ENCODE data around the gene TUBB6. TPM values are rescaled to one million over a fixed set of nuclear protein-coding genes. Genes with fewer than 3 reads are reported as not detected.

TUBB6 gene
- total RNA-seq, 6 donors from 2014 or later = 89.1 to 380 (median 157) TPM

GRCh38 chr18:12369211-12369610 is 61.2 kb downstream of the TUBB6 start:
- no peak for TF ChIP-seq POLR2A (IDR thresholded peaks at IDR 0.05)
- TF ChIP-seq, protein P1, sequence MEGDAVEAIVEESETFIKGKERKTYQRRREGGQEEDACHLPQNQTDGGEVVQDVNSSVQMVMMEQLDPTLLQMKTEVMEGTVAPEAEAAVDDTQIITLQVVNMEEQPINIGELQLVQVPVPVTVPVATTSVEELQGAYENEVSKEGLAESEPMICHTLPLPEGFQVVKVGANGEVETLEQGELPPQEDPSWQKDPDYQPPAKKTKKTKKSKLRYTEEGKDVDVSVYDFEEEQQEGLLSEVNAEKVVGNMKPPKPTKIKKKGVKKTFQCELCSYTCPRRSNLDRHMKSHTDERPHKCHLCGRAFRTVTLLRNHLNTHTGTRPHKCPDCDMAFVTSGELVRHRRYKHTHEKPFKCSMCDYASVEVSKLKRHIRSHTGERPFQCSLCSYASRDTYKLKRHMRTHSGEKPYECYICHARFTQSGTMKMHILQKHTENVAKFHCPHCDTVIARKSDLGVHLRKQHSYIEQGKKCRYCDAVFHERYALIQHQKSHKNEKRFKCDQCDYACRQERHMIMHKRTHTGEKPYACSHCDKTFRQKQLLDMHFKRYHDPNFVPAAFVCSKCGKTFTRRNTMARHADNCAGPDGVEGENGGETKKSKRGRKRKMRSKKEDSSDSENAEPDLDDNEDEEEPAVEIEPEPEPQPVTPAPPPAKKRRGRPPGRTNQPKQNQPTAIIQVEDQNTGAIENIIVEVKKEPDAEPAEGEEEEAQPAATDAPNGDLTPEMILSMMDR (IDR thresholded peaks at IDR 0.05) = no peak
- TF ChIP-seq EP300 (IDR thresholded peaks at IDR 0.05) = no peak
- TF ChIP-seq POLR2AphosphoS5 (IDR thresholded peaks at IDR 0.05) = no peak
- H3K36me3 ChIP-seq = peaks cover 7 to 50% (median 27%) of the 10 kb centered on the region in 4 donors
- H3K4me1 ChIP-seq = peaks cover 11 to 24% (median 17%) of the 10 kb centered on the region in 4 donors
- H3K27ac ChIP-seq = no peak overlapping the region
- 87 to 89% methylated on average over 6 to 7 of the region's 7 CpGs for whole genome bisulfite sequencing, 2 donors
- no peak overlapping the region for H3K4me3 ChIP-seq
- ATAC-seq (ENCODE audit: low FRiP score in 2 of 2) (no peak), DNase-seq (no peak)
- H3K9me3 ChIP-seq = no peaks in the 10 kb centered on the region
- H3K27me3 ChIP-seq = no peaks in the 10 kb centered on the region

DNA sequence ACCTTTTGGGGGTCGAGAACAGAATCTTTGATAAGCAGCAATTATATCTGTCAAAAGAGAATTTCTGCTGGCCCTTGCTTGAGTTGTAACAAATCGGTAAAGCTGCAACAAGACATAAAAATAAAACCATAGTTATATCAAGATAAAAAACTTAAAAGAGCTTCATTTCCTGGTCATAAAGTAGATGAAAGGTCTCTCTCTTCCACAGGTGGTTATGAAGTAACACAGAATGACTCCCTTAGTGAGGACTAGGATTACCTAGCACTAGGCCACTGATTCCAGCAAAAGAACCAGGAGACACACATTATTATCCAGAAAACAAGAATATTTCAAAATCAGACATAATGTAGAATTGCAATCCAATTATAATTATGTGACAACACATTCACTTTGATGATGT is 63.5 kb downstream of the TUBB6 start:
- no peak overlapping the region for H3K27ac ChIP-seq
- ATAC-seq (ENCODE audit: low FRiP score in 2 of 2) (no peak), DNase-seq (no peak)
- H3K9me3 ChIP-seq = no peaks in the 10 kb centered on the region
- no peak overlapping the region for H3K4me3 ChIP-seq
- 75 to 90% methylated on average over 2 of the region's 2 CpGs for WGBS, 2 donors
- H3K4me1 ChIP-seq = peaks cover 30 to 47% (median 34%) of the 10 kb centered on the region in 4 donors
- H3K36me3 ChIP-seq = peaks cover 4 to 31% (median 10%) of the 10 kb centered on the region in 4 donors
- no peaks in the 10 kb centered on the region for H3K27me3 ChIP-seq
- TF ChIP-seq POLR2AphosphoS5 (IDR thresholded peaks at IDR 0.05) (no peak), POLR2A (IDR thresholded peaks at IDR 0.05) (no peak), EP300 (IDR thresholded peaks at IDR 0.05) (no peak)
- TF ChIP-seq, protein P1 (IDR thresholded peaks at IDR 0.05) = no peak

GRCh38 chr18:12372406-12372805 is 64.4 kb downstream of the TUBB6 start:
- Histone ChIP-seq H3K4me1 (peaks cover 30 to 47% (median 34%) of the 10 kb centered on the region in 4 donors), H3K27ac (peak overlapping the region in 1 of 4 donors; percentile 7), H3K9me3 (no peaks in the 10 kb centered on the region), H3K27me3 (no peaks in the 10 kb centered on the region), H3K4me3 (no peak overlapping the region), H3K36me3 (peaks cover 0 to 22% (median 5%) of the 10 kb centered on the region in 4 donors)
- DNase-seq (no peak), ATAC-seq (ENCODE audit: low FRiP score in 2 of 2) (no peak)
- 62 to 70% methylated on average over 3 of the region's 3 CpGs for WGBS, 2 donors
- no peak for TF ChIP-seq EP300 (IDR thresholded peaks at IDR 0.05)
- TF ChIP-seq POLR2A (IDR thresholded peaks at IDR 0.05) = no peak
- TF ChIP-seq POLR2AphosphoS5 (IDR thresholded peaks at IDR 0.05) = no peak
- TF ChIP-seq, protein P1 (IDR thresholded peaks at IDR 0.05) = no peak

GRCh38 chr18:12373116-12373770 is 65.2 kb downstream of the TUBB6 start:
- Histone ChIP-seq H3K27ac (peak overlapping the region in 2 of 4 donors; percentile 10 to 15), H3K9me3 (no peaks in the 10 kb centered on the region), H3K36me3 (peaks cover 0 to 14% (median 4%) of the 10 kb centered on the region in 4 donors), H3K4me1 (peaks cover 33 to 54% (median 36%) of the 10 kb centered on the region in 4 donors), H3K4me3 (no peak overlapping the region), H3K27me3 (no peaks in the 10 kb centered on the region)
- 71 to 82% methylated on average over 4 of the region's 4 CpGs for WGBS, 2 donors
- ATAC-seq (ENCODE audit: low FRiP score in 2 of 2) = no peak
- TF ChIP-seq POLR2A (IDR thresholded peaks at IDR 0.05) = no peak
- TF ChIP-seq EP300 (IDR thresholded peaks at IDR 0.05) = no peak
- no peak for TF ChIP-seq POLR2AphosphoS5 (IDR thresholded peaks at IDR 0.05)
- TF ChIP-seq, protein P1 (IDR thresholded peaks at IDR 0.05) = no peak
- no peak for DNase-seq

- no peak overlapping the region for H3K27ac ChIP-seq
- DNase-seq (no peak), ATAC-seq (ENCODE audit: low FRiP score in 2 of 2) (no peak)
- H3K27me3 ChIP-seq = no peaks in the 10 kb centered on the region
- peaks cover 0 to 9% (median 3%) of the 10 kb centered on the region in 4 donors for H3K36me3 ChIP-seq
- 61 to 75% methylated on average over 2 of the region's 2 CpGs for WGBS, 2 donors
- no peaks in the 10 kb centered on the region for H3K9me3 ChIP-seq
- TF ChIP-seq, protein P1 (IDR thresholded peaks at IDR 0.05) = no peak
- no peak overlapping the region for H3K4me3 ChIP-seq
- peaks cover 33 to 54% (median 36%) of the 10 kb centered on the region in 4 donors for H3K4me1 ChIP-seq
Measured at GRCh38 chr18:12373771-12374116, 65.7 kb downstream of the TUBB6 start.

Data from upper lobe of left lung (tissue), 6 donors.